CD4-positive, alpha-beta T cell treated with Interleukin-17A for 1 hour (primary cell): ENCODE results near the gene CRYL1.

Source experiments
- DNase-seq: peaks from one replicate; pipeline ENCODE4 v3.0.0-alpha.2; 2020

CRYL1 gene

DNA sequence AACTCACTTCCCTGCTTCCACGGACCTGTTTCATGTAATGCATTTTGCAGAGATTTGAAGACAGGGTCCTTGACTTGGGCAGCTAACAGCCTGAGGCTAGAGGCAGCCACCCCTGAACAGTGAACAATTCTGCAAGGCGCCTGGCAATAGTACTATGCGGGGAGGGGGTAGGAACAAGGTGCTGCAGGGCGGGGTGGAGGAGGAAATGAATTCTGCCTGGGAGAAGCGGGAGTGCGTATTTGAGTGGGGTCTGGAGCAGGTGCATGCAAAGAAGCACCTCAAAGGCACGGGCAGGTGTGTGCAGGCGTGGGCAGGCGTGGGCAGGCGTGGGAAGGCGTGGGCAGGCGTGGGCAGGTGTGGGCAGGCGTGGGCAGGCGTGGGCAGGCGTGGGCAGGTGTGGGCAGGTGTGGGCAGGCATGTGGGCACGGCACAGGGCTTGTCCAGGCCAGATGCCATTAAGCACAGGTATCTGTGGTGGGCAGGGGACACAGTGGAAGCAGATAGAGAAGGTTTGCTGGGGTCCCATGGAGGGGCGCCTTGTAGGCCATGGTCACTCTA, 163.1 kb downstream of the CRYL1 start:
- no peak for DNase-seq

DNA sequence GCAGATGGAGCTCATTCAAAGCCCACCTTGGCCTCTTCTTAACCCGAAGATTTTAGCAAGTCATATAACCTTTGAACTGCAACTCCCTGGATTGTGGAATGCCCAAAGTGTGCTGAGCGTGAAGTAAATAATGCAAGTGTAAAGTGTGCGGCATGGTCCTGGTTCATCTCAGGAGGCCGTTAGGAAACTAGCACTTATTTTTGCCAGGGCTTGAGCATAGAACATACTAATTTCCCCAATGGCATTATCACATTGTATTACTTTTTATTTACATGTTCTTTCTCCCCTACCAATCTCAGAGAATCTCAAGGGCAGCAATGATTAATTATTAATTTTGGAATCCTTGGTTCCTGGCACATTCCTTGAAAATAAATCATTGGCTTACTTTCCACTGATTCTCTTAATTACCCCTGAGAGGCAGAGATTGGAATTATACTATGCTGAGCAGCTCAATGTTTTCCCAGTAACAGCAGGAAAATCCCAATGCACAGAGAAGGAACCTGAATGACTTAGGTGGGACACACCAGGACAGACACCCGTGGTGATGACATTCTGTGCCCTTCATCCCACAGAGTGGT, 164.7 kb downstream of the CRYL1 start:
- DNase-seq = no peak

DNA sequence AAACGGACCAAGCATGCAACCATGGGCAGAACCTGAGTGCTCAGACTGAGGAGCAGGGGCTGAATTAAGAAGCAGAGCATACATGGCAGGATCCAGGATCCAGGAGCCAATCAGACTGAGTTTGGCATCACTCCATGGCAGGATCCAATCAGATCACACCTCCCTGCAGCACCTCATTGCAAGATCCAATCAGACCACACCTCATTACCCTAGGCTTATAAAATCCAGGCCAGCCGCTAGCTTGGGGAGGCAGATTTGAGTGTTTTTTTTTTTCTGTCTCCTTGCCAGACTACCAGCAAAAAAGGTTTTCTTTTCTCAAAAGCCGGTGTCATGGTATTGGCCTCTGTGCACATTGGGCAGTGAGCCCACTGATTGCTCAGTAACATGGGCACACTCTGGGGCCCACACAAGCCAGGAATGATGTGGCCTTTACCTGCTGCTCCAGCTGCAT, 165.6 kb downstream of the CRYL1 start:
- no peak for DNase-seq

DNA sequence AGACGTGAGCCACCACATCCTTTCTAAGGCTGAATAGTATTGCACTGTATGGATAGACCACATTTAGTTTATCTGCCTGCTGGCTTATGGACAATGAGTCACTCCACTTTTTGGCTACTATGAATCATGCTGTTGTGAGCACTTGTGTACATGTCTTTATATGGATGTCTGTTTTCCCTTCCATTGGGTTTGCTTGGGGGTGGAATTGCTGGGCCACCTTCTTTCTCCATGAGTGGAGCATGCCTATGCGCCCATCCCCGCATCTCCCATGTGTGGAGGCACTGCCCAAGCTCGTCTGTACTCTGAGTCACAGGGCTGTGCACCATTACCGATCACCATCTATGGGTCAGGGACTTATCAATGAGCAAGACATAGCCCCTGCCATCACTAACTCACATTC, 166.3 kb downstream of the CRYL1 start:
- no peak for DNase-seq

DNA sequence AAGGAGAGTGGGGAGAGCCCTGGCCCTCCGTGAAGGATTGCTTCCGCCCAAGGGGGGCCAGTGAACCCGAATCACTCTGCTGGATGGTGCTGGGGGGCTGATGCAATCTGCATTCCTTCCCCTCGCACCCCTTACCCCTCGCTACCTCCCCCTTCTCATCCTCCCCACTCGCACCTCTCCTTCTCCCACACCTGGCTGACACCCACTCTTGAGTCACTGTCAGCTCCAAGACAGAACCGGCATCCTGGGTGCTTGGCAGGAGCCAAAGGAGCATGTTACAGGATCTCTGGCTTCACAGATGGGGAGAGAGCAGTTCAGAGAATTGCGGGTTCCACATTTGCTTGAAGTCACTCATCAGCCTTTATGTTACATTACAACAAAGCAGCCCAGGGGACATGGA, 167.6 kb downstream of the CRYL1 start:
- no peak for DNase-seq

DNA sequence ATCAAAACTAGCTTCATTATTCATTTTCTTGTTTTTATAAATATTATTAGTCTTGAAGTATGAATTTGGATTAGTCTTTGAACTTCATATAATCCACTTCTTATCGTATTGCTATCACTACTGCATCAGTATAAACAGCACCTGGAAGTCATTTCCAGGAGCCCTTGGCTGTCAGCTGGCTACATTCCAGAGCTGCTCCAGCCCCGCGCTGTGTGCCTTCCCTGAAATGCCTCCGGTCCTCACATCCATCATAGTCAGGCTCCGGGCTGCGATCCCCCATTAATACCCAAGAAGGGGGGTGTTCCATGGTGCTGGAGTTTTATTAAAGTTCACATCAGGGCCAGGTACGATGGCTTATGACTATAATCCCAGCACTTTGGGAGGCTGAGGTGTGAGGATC, 169.2 kb downstream of the CRYL1 start:
- no peak for DNase-seq

DNA sequence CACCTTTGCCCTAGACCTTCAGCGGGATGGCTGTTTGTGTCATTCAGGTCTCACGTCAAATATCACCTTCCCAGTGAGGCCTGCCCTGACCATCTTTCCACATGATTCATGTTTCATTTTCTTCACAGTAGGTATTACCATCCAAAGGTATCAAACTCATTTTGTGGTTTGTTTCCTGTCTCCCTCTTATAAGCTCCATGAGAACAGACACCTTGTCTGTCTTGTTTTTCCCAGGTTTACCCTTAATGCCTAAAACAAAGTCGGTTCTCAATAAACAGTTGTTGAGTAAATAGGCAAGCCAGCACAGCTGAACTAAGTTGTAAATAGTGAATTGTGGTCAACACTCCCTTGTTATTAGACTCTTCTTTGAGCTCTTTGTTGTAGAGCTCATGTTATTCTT, 170.9 kb downstream of the CRYL1 start:
- no peak for DNase-seq

DNA sequence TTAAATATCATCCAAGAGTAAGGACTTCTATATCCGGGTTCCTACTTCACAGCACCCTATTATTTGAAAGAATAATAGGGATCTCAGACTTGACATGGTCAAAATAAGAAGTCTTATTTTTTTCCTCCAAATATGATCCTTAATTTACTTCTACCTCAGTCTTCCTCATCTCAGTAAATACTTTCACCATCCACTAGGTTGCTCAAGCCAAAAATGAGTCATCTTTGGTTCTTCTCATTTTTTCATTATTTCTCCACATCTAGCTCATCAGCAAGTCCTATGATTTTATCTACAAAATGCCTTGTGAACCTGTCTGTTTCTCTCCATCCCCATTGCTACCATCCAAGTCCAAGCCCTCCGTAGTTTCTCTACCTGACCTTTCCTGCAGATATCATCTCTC, 171.7 kb downstream of the CRYL1 start:
- DNase-seq = no peak
